T-helper 2 cell treated with Interferon-gamma antibody and Interleukin-4, amounts not matched to agents 100 ng/mL and 5 ng/mL, for 36 hours (primary cell): Measurements from ENCODE around the gene SLCO3A1. TPM values are rescaled to one million over a fixed set of nuclear protein-coding genes. Genes with fewer than 3 reads are reported as not detected.

Experiments
- intact Hi-C: fragments of 100-400 bp; cut with micrococcal nuclease; formaldehyde crosslinking; loops from one replicate; pipeline ENCODE4 v1.15.1; 2023
- total RNA-seq: library from RNA; stranded (reverse); gene quantifications from 2 replicates; pipeline ENCODE4 v1.2.3, GENCODE V29; 2022

The SLCO3A1 gene
- total RNA-seq, 1 donor from 2014 or later, result 47.1 TPM

- intact Hi-C loops, result no loop called here
Measured at GRCh38 chr15:92152983-92153382, 299.5 kb downstream of the SLCO3A1 start.

GRCh38 chr15:92153620-92154019 lies 300.1 kb downstream of the SLCO3A1 start:
- intact Hi-C loops, result no loop called here

GRCh38 chr15:92155934-92156333 lies 302.4 kb downstream of the SLCO3A1 start:
- intact Hi-C loops, result no loop called here

- intact Hi-C loops, result no loop called here
Measured at GRCh38 chr15:92157666-92158298, 304.3 kb downstream of the SLCO3A1 start.

- intact Hi-C loops, result no loop called here
Measured at GRCh38 chr15:92158426-92158825, 304.9 kb downstream of the SLCO3A1 start.

GRCh38 chr15:92159481-92159880 lies 306.0 kb downstream of the SLCO3A1 start:
- intact Hi-C loops, result no loop called here

- intact Hi-C loops, result no loop called here
Measured at GRCh38 chr15:92159906-92160841, 306.7 kb downstream of the SLCO3A1 start.

- intact Hi-C loops, result no loop called here
Measured at GRCh38 chr15:92161039-92161670, 307.6 kb downstream of the SLCO3A1 start.

GRCh38 chr15:92162657-92163056 lies 309.1 kb downstream of the SLCO3A1 start:
- intact Hi-C loops, result no loop called here

- intact Hi-C loops, result no loop called here
Measured at GRCh38 chr15:92163641-92164040, 310.1 kb downstream of the SLCO3A1 start.

GRCh38 chr15:92164327-92165000 lies 311.0 kb downstream of the SLCO3A1 start:
- intact Hi-C loops, result no loop called here

- intact Hi-C loops, result no loop called here
Measured at GRCh38 chr15:92165001-92165346, 311.5 kb downstream of the SLCO3A1 start.

- intact Hi-C loops, result no loop called here
Measured at GRCh38 chr15:92166029-92166428, 312.5 kb downstream of the SLCO3A1 start.

GRCh38 chr15:92166751-92167405 lies 313.4 kb downstream of the SLCO3A1 start:
- intact Hi-C loops, result no loop called here

GRCh38 chr15:92167451-92167850 lies 313.9 kb downstream of the SLCO3A1 start:
- intact Hi-C loops, result no loop called here

GRCh38 chr15:92168066-92168683 lies 314.7 kb downstream of the SLCO3A1 start:
- intact Hi-C loops, result no loop called here

- intact Hi-C loops, result no loop called here
Measured at GRCh38 chr15:92170897-92171296, 317.4 kb downstream of the SLCO3A1 start.

GRCh38 chr15:92178911-92179310 lies 325.4 kb downstream of the SLCO3A1 start:
- intact Hi-C loops, result no loop called here

- intact Hi-C loops, result no loop called here
Measured at GRCh38 chr15:92184142-92184541, 330.6 kb downstream of the SLCO3A1 start.

GRCh38 chr15:92184679-92185230 lies 331.2 kb downstream of the SLCO3A1 start:
- intact Hi-C loops, result no loop called here
